ENCODE measurements around the gene ZFAND3.

ZFAND3 gene

DNA sequence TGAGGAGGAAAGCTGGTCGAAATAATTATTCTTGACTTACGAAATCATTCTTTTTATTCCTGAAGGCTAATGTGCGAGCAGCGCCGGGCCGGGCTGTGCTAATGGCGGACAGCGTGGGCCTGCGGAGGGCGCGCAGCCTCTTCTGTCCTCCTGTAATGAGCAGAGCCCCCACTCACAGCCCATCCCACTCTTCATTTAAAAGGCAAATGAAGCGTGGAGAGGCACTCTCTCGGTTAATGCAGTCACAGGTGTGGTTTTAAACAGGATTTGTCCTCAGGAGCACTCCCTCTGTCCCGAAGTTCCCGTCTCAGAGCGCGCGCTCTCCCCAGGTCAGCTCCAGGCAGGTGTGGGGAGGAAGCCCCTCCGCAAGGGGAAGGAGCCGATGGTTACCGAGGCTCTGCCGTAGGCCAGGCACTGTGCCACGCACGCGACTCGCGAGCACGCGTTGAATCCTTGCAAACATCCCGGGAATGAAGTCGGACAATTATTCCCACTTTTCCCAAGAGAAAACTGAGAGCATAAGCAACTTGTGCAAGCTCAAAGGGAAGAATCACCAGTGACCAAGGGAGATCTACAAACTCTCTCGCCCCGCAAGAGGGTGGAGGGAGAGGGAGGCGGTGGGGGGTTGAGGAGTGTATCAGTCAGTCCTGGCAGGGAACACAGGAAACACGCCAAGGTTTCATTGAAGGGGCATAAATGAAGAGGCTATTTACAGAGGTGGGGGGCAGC is 35.5 kb upstream of the ZFAND3 start:
- Histone ChIP-seq H3K36me3 (ENCODE audit: control insufficient read depth, insufficient read depth, low read length) (no peaks in the 10 kb centered on the region), H3K27ac (ENCODE audit: insufficient read depth, low read length, poor library complexity, severe bottlenecking) (no peak overlapping the region), H3K9me3 (ENCODE audit: control insufficient read depth, low read length) (no peaks in the 10 kb centered on the region), H3K27me3 (replicated peaks; ENCODE audit: control insufficient read depth, insufficient read depth, low read length, poor library complexity, severe bottlenecking) (no peaks in the 10 kb centered on the region), H3K4me3 (ENCODE audit: insufficient read depth, low read depth, low read length, poor library complexity, severe bottlenecking) (peak overlapping the region; percentile 36), H3K4me1 (ENCODE audit: control insufficient read depth, insufficient read depth, low read length, poor library complexity, severe bottlenecking) (peaks cover 12% of the 10 kb centered on the region)
- DNase-seq: no peak

DNA sequence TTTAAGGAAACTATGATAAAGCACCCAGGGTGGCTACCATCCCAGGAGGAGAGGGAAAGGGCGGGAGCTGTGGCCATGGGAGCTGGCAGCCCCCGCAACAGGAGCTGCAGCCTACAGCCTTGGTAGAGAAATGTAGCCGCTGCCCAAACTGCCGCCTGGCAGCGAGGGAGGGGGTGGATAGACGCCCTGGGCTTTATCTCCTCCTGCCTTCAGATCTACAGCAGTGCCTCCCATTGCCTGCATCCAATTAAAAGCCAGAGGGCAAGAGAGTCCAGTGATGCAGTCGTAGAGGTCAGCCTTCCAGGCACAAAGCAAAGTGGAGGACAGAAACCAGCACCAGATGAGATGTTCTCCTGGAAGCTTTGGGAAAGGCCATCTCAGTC is 35.0 kb upstream of the ZFAND3 start:
- Histone ChIP-seq H3K9me3 (ENCODE audit: control insufficient read depth, low read length) (no peaks in the 10 kb centered on the region), H3K27me3 (replicated peaks; ENCODE audit: control insufficient read depth, insufficient read depth, low read length, poor library complexity, severe bottlenecking) (no peaks in the 10 kb centered on the region), H3K4me3 (ENCODE audit: insufficient read depth, low read depth, low read length, poor library complexity, severe bottlenecking) (no peak overlapping the region), H3K4me1 (ENCODE audit: control insufficient read depth, insufficient read depth, low read length, poor library complexity, severe bottlenecking) (peaks cover 12% of the 10 kb centered on the region), H3K36me3 (ENCODE audit: control insufficient read depth, insufficient read depth, low read length) (no peaks in the 10 kb centered on the region), H3K27ac (ENCODE audit: insufficient read depth, low read length, poor library complexity, severe bottlenecking) (no peak overlapping the region)
- DNase-seq: no peak

DNA sequence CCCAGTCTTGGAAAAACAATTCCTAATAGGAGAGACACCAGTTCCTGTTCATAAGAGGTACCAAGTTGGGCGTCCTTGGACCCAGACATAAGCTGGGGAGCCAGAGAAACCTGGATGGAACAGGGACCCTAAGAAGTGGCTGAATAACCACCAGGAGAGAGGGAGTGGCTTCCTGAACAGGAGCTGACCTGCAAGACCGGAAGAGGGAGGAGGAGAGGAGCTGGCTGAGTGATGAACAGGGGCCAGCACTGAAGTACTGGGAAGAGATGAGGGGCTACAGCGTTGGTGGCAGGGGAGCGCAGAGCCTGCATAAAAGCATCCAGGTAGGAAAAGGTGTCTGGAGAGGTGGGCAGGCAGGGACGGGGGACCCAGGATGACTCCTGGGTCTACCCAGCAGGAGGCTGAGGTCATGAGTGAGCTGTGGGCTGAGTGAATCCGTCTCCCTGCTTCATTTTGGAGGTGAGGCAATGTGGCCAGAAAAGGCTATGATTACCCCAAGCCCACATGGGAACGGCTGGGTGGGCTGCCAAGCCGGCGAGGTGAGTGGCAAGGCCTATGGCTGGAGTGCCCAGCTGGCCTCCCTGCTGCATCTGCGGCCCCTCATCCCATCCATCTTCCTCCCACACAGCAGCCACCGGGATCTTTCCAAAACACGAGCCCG is 34.4 kb upstream of the ZFAND3 start:
- peaks cover 12% of the 10 kb centered on the region for H3K4me1 ChIP-seq (ENCODE audit: control insufficient read depth, insufficient read depth, low read length, poor library complexity, severe bottlenecking)
- H3K4me3 ChIP-seq (ENCODE audit: insufficient read depth, low read depth, low read length, poor library complexity, severe bottlenecking): no peak overlapping the region
- no peaks in the 10 kb centered on the region for H3K9me3 ChIP-seq (ENCODE audit: control insufficient read depth, low read length)
- H3K27me3 ChIP-seq (replicated peaks; ENCODE audit: control insufficient read depth, insufficient read depth, low read length, poor library complexity, severe bottlenecking): no peaks in the 10 kb centered on the region
- H3K27ac ChIP-seq (ENCODE audit: insufficient read depth, low read length, poor library complexity, severe bottlenecking): no peak overlapping the region
- DNase-seq: no peak
- no peaks in the 10 kb centered on the region for H3K36me3 ChIP-seq (ENCODE audit: control insufficient read depth, insufficient read depth, low read length)

DNA sequence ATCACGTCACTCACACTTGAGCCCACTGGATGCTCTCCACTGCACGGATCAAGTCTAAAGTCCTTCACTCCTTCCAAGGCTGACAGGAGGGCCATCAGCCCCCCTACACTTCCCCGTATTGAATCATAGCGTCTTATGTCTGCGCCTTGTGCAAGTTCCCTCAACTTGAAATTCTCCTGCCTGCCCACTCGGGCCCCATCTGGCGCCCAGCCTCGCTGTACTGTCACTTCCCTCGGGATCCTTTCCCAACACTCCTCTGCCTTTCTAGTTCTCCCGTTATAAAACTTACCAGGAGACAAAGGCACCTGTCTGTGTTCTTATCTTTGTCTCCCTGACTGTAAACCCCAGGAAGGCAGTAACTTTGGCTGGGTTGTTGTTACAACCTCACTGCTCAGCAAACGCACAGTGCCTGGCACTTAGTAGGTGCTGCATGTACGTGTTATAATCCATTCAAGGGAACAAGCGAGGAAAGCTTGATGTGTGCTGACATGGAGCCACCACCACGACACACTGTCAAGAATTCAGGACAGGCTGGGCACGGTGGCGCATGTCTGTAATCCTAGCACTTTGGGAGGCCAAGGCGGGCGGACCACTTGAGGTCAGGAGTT is 33.8 kb upstream of the ZFAND3 start:
- Histone ChIP-seq H3K27me3 (replicated peaks; ENCODE audit: control insufficient read depth, insufficient read depth, low read length, poor library complexity, severe bottlenecking) (no peaks in the 10 kb centered on the region), H3K9me3 (ENCODE audit: control insufficient read depth, low read length) (no peaks in the 10 kb centered on the region), H3K27ac (ENCODE audit: insufficient read depth, low read length, poor library complexity, severe bottlenecking) (no peak overlapping the region), H3K4me1 (ENCODE audit: control insufficient read depth, insufficient read depth, low read length, poor library complexity, severe bottlenecking) (peaks cover 12% of the 10 kb centered on the region), H3K36me3 (ENCODE audit: control insufficient read depth, insufficient read depth, low read length) (no peaks in the 10 kb centered on the region), H3K4me3 (ENCODE audit: insufficient read depth, low read depth, low read length, poor library complexity, severe bottlenecking) (no peak overlapping the region)
- DNase-seq: no peak

DNA sequence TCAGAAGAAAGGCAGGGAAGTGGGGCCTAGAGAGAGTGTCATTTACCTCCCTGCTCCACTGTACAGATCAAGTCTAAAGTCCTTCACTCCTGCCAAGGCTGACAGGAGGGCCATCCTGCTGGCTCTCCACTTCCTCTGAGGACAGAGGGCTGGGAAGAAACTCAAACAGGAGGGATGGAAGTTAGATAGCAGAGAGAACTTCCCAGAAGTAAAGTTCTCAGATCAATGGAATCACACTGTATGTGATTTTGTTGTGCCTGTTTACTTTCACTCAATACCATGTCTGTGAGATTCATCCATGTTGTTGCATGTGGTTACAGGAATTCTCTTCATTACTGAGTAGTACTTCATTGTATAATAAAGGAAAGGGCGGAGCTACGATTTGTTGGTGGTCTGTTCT is 32.3 kb upstream of the ZFAND3 start:
- Histone ChIP-seq H3K4me3 (ENCODE audit: insufficient read depth, low read depth, low read length, poor library complexity, severe bottlenecking) (no peak overlapping the region), H3K27me3 (replicated peaks; ENCODE audit: control insufficient read depth, insufficient read depth, low read length, poor library complexity, severe bottlenecking) (no peaks in the 10 kb centered on the region), H3K36me3 (ENCODE audit: control insufficient read depth, insufficient read depth, low read length) (no peaks in the 10 kb centered on the region), H3K27ac (ENCODE audit: insufficient read depth, low read length, poor library complexity, severe bottlenecking) (no peak overlapping the region), H3K9me3 (ENCODE audit: control insufficient read depth, low read length) (no peaks in the 10 kb centered on the region), H3K4me1 (ENCODE audit: control insufficient read depth, insufficient read depth, low read length, poor library complexity, severe bottlenecking) (peaks cover 12% of the 10 kb centered on the region)
- DNase-seq: no peak

DNA sequence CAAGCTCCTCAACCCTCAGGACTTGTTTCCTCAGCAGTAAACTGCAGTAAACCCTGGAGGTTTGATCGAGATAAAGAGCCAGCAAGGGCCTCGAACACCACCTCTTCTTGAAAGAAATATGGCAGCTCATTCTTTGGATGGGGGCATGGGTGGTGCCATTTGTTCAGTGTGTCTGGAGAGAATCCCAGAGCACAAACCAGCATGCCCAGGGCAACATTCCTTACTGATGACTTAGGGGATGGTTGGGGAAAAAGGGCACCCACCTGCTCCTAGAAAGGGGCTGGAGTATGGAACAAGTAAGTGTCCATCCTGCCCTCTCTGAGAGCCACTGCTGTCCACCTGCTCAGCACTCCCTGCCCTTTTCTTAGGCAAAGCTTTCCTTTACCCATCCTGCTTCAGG is 31.3 kb upstream of the ZFAND3 start:
- Histone ChIP-seq H3K36me3 (ENCODE audit: control insufficient read depth, insufficient read depth, low read length) (no peaks in the 10 kb centered on the region), H3K27me3 (replicated peaks; ENCODE audit: control insufficient read depth, insufficient read depth, low read length, poor library complexity, severe bottlenecking) (no peaks in the 10 kb centered on the region), H3K4me1 (ENCODE audit: control insufficient read depth, insufficient read depth, low read length, poor library complexity, severe bottlenecking) (peaks cover 12% of the 10 kb centered on the region), H3K4me3 (ENCODE audit: insufficient read depth, low read depth, low read length, poor library complexity, severe bottlenecking) (no peak overlapping the region), H3K27ac (ENCODE audit: insufficient read depth, low read length, poor library complexity, severe bottlenecking) (no peak overlapping the region), H3K9me3 (ENCODE audit: control insufficient read depth, low read length) (no peaks in the 10 kb centered on the region)
- DNase-seq: no peak

DNA sequence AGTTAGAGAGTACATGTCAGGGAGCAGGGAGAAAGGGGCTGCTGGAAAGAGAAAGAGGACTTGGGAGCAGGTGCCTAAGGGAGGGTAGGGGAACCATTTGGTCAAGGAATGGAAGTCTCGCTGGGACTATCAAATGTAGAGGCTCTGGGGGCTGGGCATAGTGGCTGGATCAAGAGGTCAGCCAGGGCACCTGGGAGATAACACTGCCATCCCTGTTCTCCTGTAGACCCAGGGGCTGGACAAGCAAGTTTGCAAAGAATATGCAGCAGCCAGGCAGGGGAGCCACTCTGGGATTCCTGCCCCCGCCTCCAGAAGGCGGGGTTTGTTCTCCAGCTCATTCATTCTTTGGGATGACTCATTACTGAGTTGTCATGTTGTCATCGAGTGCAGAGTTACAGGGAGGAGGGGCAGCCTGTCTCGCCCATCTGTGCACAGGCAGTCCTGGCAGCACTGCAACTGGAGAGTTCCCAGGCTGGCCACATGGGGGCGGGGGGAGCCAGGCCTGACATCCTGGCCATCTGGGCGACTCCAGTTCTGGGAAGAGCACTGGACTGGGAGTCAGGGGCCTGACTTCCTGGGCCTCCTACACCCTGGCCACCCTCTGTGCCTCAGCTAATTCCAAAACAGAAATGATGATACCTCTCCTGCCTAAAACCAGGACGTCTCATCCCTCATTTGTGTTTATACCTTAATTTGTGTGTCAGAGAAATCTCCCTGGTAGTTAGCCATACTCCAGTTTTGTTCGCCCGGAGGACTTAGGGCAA is 28.2 kb upstream of the ZFAND3 start:
- no peaks in the 10 kb centered on the region for H3K36me3 ChIP-seq (ENCODE audit: control insufficient read depth, insufficient read depth, low read length)
- H3K27me3 ChIP-seq (replicated peaks; ENCODE audit: control insufficient read depth, insufficient read depth, low read length, poor library complexity, severe bottlenecking): no peaks in the 10 kb centered on the region
- no peaks in the 10 kb centered on the region for H3K4me1 ChIP-seq (ENCODE audit: control insufficient read depth, insufficient read depth, low read length, poor library complexity, severe bottlenecking)
- H3K27ac ChIP-seq (ENCODE audit: insufficient read depth, low read length, poor library complexity, severe bottlenecking): no peak overlapping the region
- no peaks in the 10 kb centered on the region for H3K9me3 ChIP-seq (ENCODE audit: control insufficient read depth, low read length)
- peak; percentile 41 to 58 (median 57) for DNase-seq
- H3K4me3 ChIP-seq (ENCODE audit: insufficient read depth, low read depth, low read length, poor library complexity, severe bottlenecking): no peak overlapping the region

DNA sequence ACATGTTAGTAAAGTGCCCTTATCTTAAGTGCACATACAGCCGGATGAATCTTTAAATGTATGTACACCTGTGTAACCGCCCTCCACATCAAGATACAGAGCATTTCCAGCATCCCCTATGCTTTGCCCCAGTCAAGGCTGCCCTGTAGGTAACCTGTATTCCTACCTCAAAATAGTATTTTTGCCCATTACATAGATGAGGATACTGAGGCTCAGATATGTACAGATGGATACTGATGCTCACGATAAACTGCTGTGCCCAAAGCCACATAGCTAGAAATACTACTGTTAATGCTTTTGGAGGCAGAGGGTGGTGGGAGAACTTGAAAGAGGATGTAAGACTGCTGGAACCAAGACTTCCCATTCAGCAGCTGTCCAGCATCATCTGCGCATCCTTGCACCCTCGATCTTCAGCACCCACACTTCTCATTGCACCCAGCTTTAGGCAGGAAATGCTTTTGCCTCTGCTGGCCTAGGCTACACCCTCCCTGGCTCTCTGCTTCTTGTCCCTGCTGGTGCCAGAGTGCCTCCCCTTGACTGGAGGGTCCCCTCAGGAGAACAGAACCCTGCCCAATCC is 27.0 kb upstream of the ZFAND3 start:
- no peak overlapping the region for H3K27ac ChIP-seq (ENCODE audit: insufficient read depth, low read length, poor library complexity, severe bottlenecking)
- no peaks in the 10 kb centered on the region for H3K27me3 ChIP-seq (replicated peaks; ENCODE audit: control insufficient read depth, insufficient read depth, low read length, poor library complexity, severe bottlenecking)
- DNase-seq: no peak
- H3K4me3 ChIP-seq (ENCODE audit: insufficient read depth, low read depth, low read length, poor library complexity, severe bottlenecking): no peak overlapping the region
- H3K4me1 ChIP-seq (ENCODE audit: control insufficient read depth, insufficient read depth, low read length, poor library complexity, severe bottlenecking): no peaks in the 10 kb centered on the region
- H3K36me3 ChIP-seq (ENCODE audit: control insufficient read depth, insufficient read depth, low read length): no peaks in the 10 kb centered on the region
- H3K9me3 ChIP-seq (ENCODE audit: control insufficient read depth, low read length): no peaks in the 10 kb centered on the region

DNA sequence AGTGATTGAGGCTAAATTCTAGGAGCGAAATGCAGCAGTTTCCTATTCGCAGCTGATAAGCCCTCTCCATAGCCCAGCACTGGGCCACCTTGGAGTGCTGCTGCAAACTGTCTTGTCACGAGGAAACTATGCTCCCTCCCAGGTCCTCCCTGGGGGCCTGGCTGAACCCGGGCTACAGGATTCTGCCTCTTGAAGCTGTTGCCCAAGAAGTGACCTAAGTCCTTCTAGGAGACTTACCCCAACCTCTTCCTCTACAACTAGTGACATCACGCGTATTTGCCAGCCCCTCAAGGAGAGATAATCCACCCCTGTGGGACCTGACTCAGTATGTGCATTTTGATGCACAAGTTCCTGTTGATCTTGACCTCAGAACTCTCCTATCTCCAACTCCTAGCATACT is 26.5 kb upstream of the ZFAND3 start:
- no peak for DNase-seq
- Histone ChIP-seq H3K4me1 (ENCODE audit: control insufficient read depth, insufficient read depth, low read length, poor library complexity, severe bottlenecking) (no peaks in the 10 kb centered on the region), H3K27ac (ENCODE audit: insufficient read depth, low read length, poor library complexity, severe bottlenecking) (no peak overlapping the region), H3K27me3 (replicated peaks; ENCODE audit: control insufficient read depth, insufficient read depth, low read length, poor library complexity, severe bottlenecking) (no peaks in the 10 kb centered on the region), H3K4me3 (ENCODE audit: insufficient read depth, low read depth, low read length, poor library complexity, severe bottlenecking) (no peak overlapping the region), H3K9me3 (ENCODE audit: control insufficient read depth, low read length) (no peaks in the 10 kb centered on the region), H3K36me3 (ENCODE audit: control insufficient read depth, insufficient read depth, low read length) (no peaks in the 10 kb centered on the region)

All from effector memory CD4-positive, alpha-beta T cell (primary cell).